SK-N-MC (cell line): ENCODE results near the gene PBX4.

ENCODE experiments used
- DNase-seq: peaks from one replicate; pipeline ENCODE4 v3.0.0-alpha.2; 2011; ENCODE audit warnings: low read depth, low spot score
- H3K27ac ChIP-seq: fragments of 200-600 bp; sonication (generic); 2 replicates; pipeline ENCODE4 v1.5.1; 2016; ENCODE audit warnings: mixed run types
- H3K36me3 ChIP-seq: fragments of 200-600 bp; sonication (generic); 2 replicates; pipeline ENCODE4 v1.6.1; 2017; ENCODE audit warnings: antibody characterized with exemption, low read length, mixed read lengths; ENCODE audit not compliant: insufficient read depth
- H3K4me3 ChIP-seq: fragments of 200-600 bp; sonication (generic); 2 replicates; pipeline ENCODE4 v1.5.1; 2016
- H3K9ac ChIP-seq: fragments of 200-600 bp; sonication (generic); 2 replicates; pipeline ENCODE4 v1.8.0; 2017; ENCODE audit warnings: mixed run types, mixed read lengths; ENCODE audit not compliant: insufficient read length
- H3K9me3 ChIP-seq: fragments of 200-600 bp; sonication (generic); 2 replicates; pipeline ENCODE4 v1.6.1; 2017; ENCODE audit warnings: low read depth, mild to moderate bottlenecking, antibody characterized with exemption, low read length, moderate library complexity, mixed read lengths
- EZH2 ChIP-seq: fragments of 200-600 bp; sonication (generic); IDR thresholded peaks from one replicate; pipeline ENCODE4 v1.6.1; 2017; ENCODE audit warnings: antibody characterized with exemption
- FOXP2 ChIP-seq: optimal IDR thresholded peaks from 2 replicates; pipeline ENCODE3; 2011; ENCODE audit warnings: mild to moderate bottlenecking, moderate library complexity; ENCODE audit not compliant: insufficient read depth; ENCODE audit errors: extremely low read length, control extremely low read depth
- POLR2AphosphoS5 ChIP-seq: IDR thresholded peaks from 2 replicates; pipeline ENCODE4 v1.6.1; 2012; ENCODE audit warnings: mild to moderate bottlenecking, low read depth, low read length, borderline replicate concordance

Gene PBX4

GRCh38 chr19:19659646-19660245 lies 41.3 kb upstream of the PBX4 start:
- DNase-seq: no peak
- Histone ChIP-seq H3K9ac (no peak overlapping the region), H3K9me3 (no peaks in the 10 kb centered on the region), H3K36me3 (peaks cover 51% of the 10 kb centered on the region), H3K4me3 (no peak overlapping the region), H3K27ac (no peak overlapping the region)
- TF ChIP-seq POLR2AphosphoS5: no peak
- TF ChIP-seq EZH2: no peak
- no peak for TF ChIP-seq FOXP2

GRCh38 chr19:19657397-19657783 lies 38.9 kb upstream of the PBX4 start:
- peaks cover 73% of the 10 kb centered on the region for H3K36me3 ChIP-seq
- H3K4me3 ChIP-seq: no peak overlapping the region
- no peak for DNase-seq
- H3K27ac ChIP-seq: no peak overlapping the region
- no peak for TF ChIP-seq POLR2AphosphoS5
- no peak for TF ChIP-seq FOXP2
- TF ChIP-seq EZH2: no peak
- no peak overlapping the region for H3K9ac ChIP-seq
- no peaks in the 10 kb centered on the region for H3K9me3 ChIP-seq

GRCh38 chr19:19656451-19657396 lies 38.2 kb upstream of the PBX4 start:
- no peak for DNase-seq
- Histone ChIP-seq H3K4me3 (no peak overlapping the region), H3K27ac (no peak overlapping the region), H3K9ac (no peak overlapping the region), H3K36me3 (peaks cover 79% of the 10 kb centered on the region), H3K9me3 (no peaks in the 10 kb centered on the region)
- TF ChIP-seq FOXP2 (no peak), POLR2AphosphoS5 (no peak), EZH2 (no peak)

GRCh38 chr19:19655641-19656343 lies 37.3 kb upstream of the PBX4 start:
- Histone ChIP-seq H3K9ac (no peak overlapping the region), H3K36me3 (peaks cover 88% of the 10 kb centered on the region), H3K27ac (no peak overlapping the region), H3K4me3 (no peak overlapping the region), H3K9me3 (no peaks in the 10 kb centered on the region)
- TF ChIP-seq POLR2AphosphoS5: no peak
- DNase-seq: no peak

GRCh38 chr19:19655051-19655594 lies 36.6 kb upstream of the PBX4 start:
- no peak for DNase-seq
- H3K27ac ChIP-seq: no peak overlapping the region
- H3K4me3 ChIP-seq: no peak overlapping the region
- TF ChIP-seq POLR2AphosphoS5 (no peak), FOXP2 (no peak), EZH2 (no peak)
- peaks cover 91% of the 10 kb centered on the region for H3K36me3 ChIP-seq
- no peaks in the 10 kb centered on the region for H3K9me3 ChIP-seq
- no peak overlapping the region for H3K9ac ChIP-seq

- peaks cover 90% of the 10 kb centered on the region for H3K36me3 ChIP-seq
- TF ChIP-seq POLR2AphosphoS5 (no peak), EZH2 (no peak), FOXP2 (no peak)
- H3K4me3 ChIP-seq: no peak overlapping the region
- H3K27ac ChIP-seq: no peak overlapping the region
- H3K9ac ChIP-seq: no peak overlapping the region
- DNase-seq: no peak
- no peaks in the 10 kb centered on the region for H3K9me3 ChIP-seq
Measured at GRCh38 chr19:19654441-19654840, 36.0 kb upstream of the PBX4 start.

- Histone ChIP-seq H3K9me3 (no peaks in the 10 kb centered on the region), H3K9ac (no peak overlapping the region), H3K27ac (no peak overlapping the region), H3K36me3 (peaks cover 86% of the 10 kb centered on the region), H3K4me3 (no peak overlapping the region)
- DNase-seq: no peak
- TF ChIP-seq EZH2: no peak
- TF ChIP-seq POLR2AphosphoS5: no peak
- TF ChIP-seq FOXP2: no peak
Measured at GRCh38 chr19:19653597-19654147, 35.2 kb upstream of the PBX4 start.
